T-cell (primary cell): ENCODE measurements around the gene SPSB1. TPM values are rescaled to one million over a fixed set of nuclear protein-coding genes. Genes with fewer than 3 reads are reported as not detected.
A peak's percentile ranks its signal among the peaks of the same experiment; 100 is the strongest.

Experiments
- ATAC-seq, 4 experiments: fragments of 200-7000 bp in 3 of 4; fragments of 150-1000 bp in 1 of 4; cut with Tn5 transposase; replicated peaks in 1 of 4; 1 replicate in 3 of 4; 2 replicates in 1 of 4; pipeline ENCODE4 v1.10.0; 2021; ENCODE audit warnings: moderate library complexity in 3 of 4, mild to moderate bottlenecking in 2 of 4, moderate number of reproducible peaks in 1 of 4
- CTCF ChIA-PET, 2 donors: fragments of 300-600 bp; sonication (Branson Sonifier 250); formaldehyde crosslinking; loops; one replicate each; lab custom pipeline; 2022; ENCODE audit warnings: antibody characterized with exemption in 2 of 2; lab: Charles Lee
- POLR2A ChIA-PET, 2 donors: fragments of 300-600 bp; sonication (Branson Sonifier 250); formaldehyde crosslinking; loops; one replicate each; lab custom pipeline; 2022; ENCODE audit warnings: antibody characterized with exemption in 2 of 2; lab: Charles Lee
- DNase-seq, 35 experiments: peaks; one replicate each; pipeline versions ENCODE4 v3.0.0 to v3.0.0-alpha.2; 2013 to 2023
- H3K27ac ChIP-seq: one replicate; pipeline ENCODE4 v1.5.1; 2013; ENCODE audit warnings: low read length
- H3K27me3 ChIP-seq, 2 experiments: replicated peaks in 1 of 2; 1 replicate in 1 of 2; 2 replicates in 1 of 2; pipeline versions ENCODE4 v1.6.1 to v1.7.0; 2013; ENCODE audit warnings: low read length in 1 of 2, mixed read lengths in 1 of 2; ENCODE audit not compliant: control insufficient read depth in 2 of 2, insufficient read depth in 2 of 2; ENCODE audit errors: extremely low read depth in 1 of 2
- H3K36me3 ChIP-seq, 2 donors: 1 replicate in 1 of 2; 2 replicates in 1 of 2; pipeline versions ENCODE4 v1.6.1 to v1.7.0; 2013; ENCODE audit warnings: low read length in 1 of 2; ENCODE audit not compliant: control insufficient read depth in 2 of 2, insufficient read depth in 1 of 2; ENCODE audit errors: extremely low read depth in 1 of 2
- H3K4me1 ChIP-seq, 2 experiments: 1 replicate in 1 of 2; 2 replicates in 1 of 2; pipeline versions ENCODE4 v1.6.1 to v1.7.0; 2013; ENCODE audit warnings: low read length in 2 of 2, mixed read lengths in 1 of 2; ENCODE audit not compliant: insufficient read depth in 2 of 2, control insufficient read depth in 1 of 2; ENCODE audit errors: extremely low read depth in 1 of 2
- H3K4me3 ChIP-seq, 2 donors: 1 replicate in 1 of 2; 2 replicates in 1 of 2; pipeline versions ENCODE4 v1.5.1 to v1.7.0; 2013; ENCODE audit warnings: mild to moderate bottlenecking in 2 of 2, low read length in 1 of 2, moderate library complexity in 1 of 2; ENCODE audit not compliant: control insufficient read depth in 1 of 2; ENCODE audit errors: extremely low read depth in 1 of 2
- H3K9me3 ChIP-seq: 2 replicates; pipeline ENCODE4 v1.7.0; 2013
- H3K27ac Mint-ChIP-seq, 2 donors: one replicate each; pipeline ENCODE4 v1.8.0; 2020 to 2021; ENCODE audit warnings: mild to moderate bottlenecking in 2 of 2, mixed read lengths in 2 of 2
- H3K27me3 Mint-ChIP-seq, 2 donors: one replicate each; pipeline ENCODE4 v1.8.0; 2021 to 2022; ENCODE audit warnings: mixed read lengths in 2 of 2
- H3K36me3 Mint-ChIP-seq: one replicate; pipeline ENCODE4 v1.8.0; 2021; ENCODE audit warnings: mixed read lengths
- H3K4me1 Mint-ChIP-seq, 3 donors: one replicate each; pipeline ENCODE4 v1.8.0; 2020 to 2022; ENCODE audit warnings: mixed read lengths in 3 of 3, mild to moderate bottlenecking in 1 of 3
- H3K4me3 Mint-ChIP-seq, 3 donors: one replicate each; pipeline ENCODE4 v1.8.0; 2020 to 2022; ENCODE audit warnings: mild to moderate bottlenecking in 3 of 3, mixed read lengths in 3 of 3, moderate library complexity in 3 of 3
- H3K9me3 Mint-ChIP-seq, 3 donors: one replicate each; pipeline ENCODE4 v1.8.0; 2020 to 2022; ENCODE audit warnings: mixed read lengths in 3 of 3
- WGBS: methylation state at CpG from one replicate; pipeline ENCODE4 v1.1.5; 2013; ENCODE audit warnings: missing lambda C conversion rate; ENCODE audit not compliant: insufficient coverage; 5-methylcytosine and 5-hydroxymethylcytosine counted together
- total RNA-seq, 35 experiments: library from RNA in 6 of 35; stranded (reverse) in 6 of 35; fragments of 120-200 nt in 1 of 35; gene quantifications; one replicate each; pipeline versions ENCODE4 v1.2.1 to v1.2.4 and lab custom pipeline; 2013 to 2026

SPSB1 gene
- total RNA-seq, 5 donors from 2014 or later (not counting 1 experiment from before 2014, with no cell fraction given), result 3.1 to 6.4 (median 5.4) TPM

- CTCF ChIA-PET, result interaction anchor here in 1 of 2 donors (0.9 kb wide), 1 partner anchor 216 kb away, joined by 3 read pairs; no protein-coding TSS in a partner anchor
- peaks cover 0 to 2% of the 10 kb centered on the region in 2 donors for H3K27me3 Mint-ChIP-seq
- Histone ChIP-seq H3K36me3 (peaks cover 0 to 5% of the 10 kb centered on the region in 2 donors), H3K4me1 (peaks cover 13 to 31% of the 10 kb centered on the region in 2 experiments), H3K27me3 (peaks cover 0 to 4% of the 10 kb centered on the region in 2 experiments), H3K27ac (no peak overlapping the region), H3K9me3 (no peaks in the 10 kb centered on the region), H3K4me3 (no peak overlapping the region)
- POLR2A ChIA-PET, result no interaction called here
- WGBS, result 89% methylated on average over 10 of the region's 10 CpGs
- H3K4me3 Mint-ChIP-seq, result no peak overlapping the region
- peaks cover 21 to 28% (median 26%) of the 10 kb centered on the region in 3 donors for H3K4me1 Mint-ChIP-seq
- H3K27ac Mint-ChIP-seq, result peak overlapping the region in 1 of 2 donors; percentile 55
- no peak for ATAC-seq
- no peak for DNase-seq
- no peaks in the 10 kb centered on the region for H3K9me3 Mint-ChIP-seq
- H3K36me3 Mint-ChIP-seq, result peaks cover 2% of the 10 kb centered on the region
Measured at GRCh38 chr1:9275161-9275560, 17.5 kb upstream of the SPSB1 start.

DNA sequence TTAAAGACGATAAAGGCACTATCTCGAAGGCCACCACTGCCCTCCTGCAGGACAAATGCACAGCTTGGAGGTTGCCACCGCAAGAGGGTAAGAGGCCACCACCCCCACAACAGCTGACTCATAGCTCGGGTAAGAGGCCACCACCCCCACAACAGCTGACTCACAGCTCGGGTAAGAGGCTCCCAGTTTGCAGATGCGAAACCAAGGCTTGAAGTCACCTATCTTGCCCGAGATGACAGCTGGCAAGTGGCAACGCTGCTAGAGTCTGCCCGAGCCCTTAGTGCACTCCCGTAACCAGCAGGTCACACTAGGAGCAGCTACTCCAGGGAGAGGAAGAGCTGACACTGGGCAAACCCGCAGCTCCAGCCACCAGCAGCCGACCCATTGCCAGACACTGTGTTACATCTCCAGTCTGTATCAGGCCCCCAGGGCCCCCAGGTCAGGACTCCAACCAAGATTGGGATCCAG is 17.1 kb upstream of the SPSB1 start:
- peaks cover 15 to 34% of the 10 kb centered on the region in 2 experiments for H3K4me1 ChIP-seq
- no peak overlapping the region for H3K4me3 ChIP-seq
- H3K9me3 Mint-ChIP-seq, result no peaks in the 10 kb centered on the region
- peaks cover 0 to 7% of the 10 kb centered on the region in 2 experiments for H3K27me3 ChIP-seq
- ATAC-seq, result peak; percentile 47 to 92 (median 80)
- H3K27ac Mint-ChIP-seq, result peak overlapping the region in 1 of 2 donors; percentile 36
- peaks cover 2% of the 10 kb centered on the region for H3K36me3 Mint-ChIP-seq
- H3K4me3 Mint-ChIP-seq, result no peak overlapping the region
- H3K36me3 ChIP-seq, result peaks cover 0 to 5% of the 10 kb centered on the region in 2 donors
- H3K4me1 Mint-ChIP-seq, result peaks cover 24 to 31% (median 30%) of the 10 kb centered on the region in 3 donors
- 17% methylated on average over 11 of the region's 12 CpGs for WGBS
- ChIA-PET POLR2A (no interaction called here), CTCF (interaction anchor here in 1 of 2 donors (0.9 kb wide), 1 partner anchor 215 kb away, joined by 3 read pairs; no protein-coding TSS in a partner anchor)
- DNase-seq, result peak in 28 of 35 experiments; percentile 6 to 51 (median 31)
- no peak overlapping the region for H3K27ac ChIP-seq
- H3K27me3 Mint-ChIP-seq, result peaks cover 0 to 5% of the 10 kb centered on the region in 2 donors
- H3K9me3 ChIP-seq, result no peaks in the 10 kb centered on the region

GRCh38 chr1:9278116-9278515 is 14.6 kb upstream of the SPSB1 start:
- Mint-ChIP-seq H3K9me3 (no peaks in the 10 kb centered on the region), H3K4me3 (no peak overlapping the region), H3K4me1 (peaks cover 39 to 52% (median 42%) of the 10 kb centered on the region in 3 donors), H3K36me3 (no peaks in the 10 kb centered on the region), H3K27ac (no peak overlapping the region), H3K27me3 (peaks cover 0 to 6% of the 10 kb centered on the region in 2 donors)
- Histone ChIP-seq H3K27me3 (peaks cover 0 to 24% of the 10 kb centered on the region in 2 experiments), H3K4me3 (no peak overlapping the region), H3K36me3 (no peaks in the 10 kb centered on the region), H3K4me1 (peaks cover 22 to 57% of the 10 kb centered on the region in 2 experiments), H3K27ac (no peak overlapping the region), H3K9me3 (no peaks in the 10 kb centered on the region)
- POLR2A ChIA-PET, result no interaction called here
- DNase-seq (no peak), ATAC-seq (no peak)
- CTCF ChIA-PET, result no interaction called here
- 80% methylated on average over 2 of the region's 5 CpGs for WGBS

- CTCF ChIA-PET, result no interaction called here
- Mint-ChIP-seq H3K9me3 (no peaks in the 10 kb centered on the region), H3K36me3 (no peaks in the 10 kb centered on the region), H3K27ac (no peak overlapping the region), H3K4me3 (peak overlapping the region in 1 of 3 donors; percentile 77), H3K4me1 (peaks cover 44 to 57% (median 48%) of the 10 kb centered on the region in 3 donors), H3K27me3 (peaks cover 0 to 6% of the 10 kb centered on the region in 2 donors)
- H3K4me3 ChIP-seq, result no peak overlapping the region
- POLR2A ChIA-PET, result no interaction called here
- no peaks in the 10 kb centered on the region for H3K36me3 ChIP-seq
- no peak overlapping the region for H3K27ac ChIP-seq
- 90% methylated on average over 4 of the region's 10 CpGs for WGBS
- ATAC-seq, result no peak
- peaks cover 0 to 24% of the 10 kb centered on the region in 2 experiments for H3K27me3 ChIP-seq
- DNase-seq, result no peak
- H3K4me1 ChIP-seq, result peaks cover 22 to 62% of the 10 kb centered on the region in 2 experiments
- no peaks in the 10 kb centered on the region for H3K9me3 ChIP-seq
Measured at GRCh38 chr1:9278585-9279153, 14.0 kb upstream of the SPSB1 start.

GRCh38 chr1:9279172-9279840 is 13.4 kb upstream of the SPSB1 start:
- DNase-seq (no peak), ATAC-seq (peak in 1 of 4 experiments; percentile 62)
- no peak overlapping the region for H3K4me3 ChIP-seq
- peaks cover 51 to 64% (median 54%) of the 10 kb centered on the region in 3 donors for H3K4me1 Mint-ChIP-seq
- ChIA-PET CTCF (no interaction called here), POLR2A (no interaction called here)
- H3K27me3 ChIP-seq, result peaks cover 0 to 24% of the 10 kb centered on the region in 2 experiments
- H3K9me3 Mint-ChIP-seq, result peaks cover 0 to 4% (median 0%) of the 10 kb centered on the region in 3 donors
- H3K9me3 ChIP-seq, result no peaks in the 10 kb centered on the region
- peaks cover 0 to 6% of the 10 kb centered on the region in 2 donors for H3K27me3 Mint-ChIP-seq
- H3K27ac ChIP-seq, result no peak overlapping the region
- no peak overlapping the region for H3K27ac Mint-ChIP-seq
- H3K36me3 Mint-ChIP-seq, result no peaks in the 10 kb centered on the region
- peaks cover 22 to 68% of the 10 kb centered on the region in 2 experiments for H3K4me1 ChIP-seq
- peak overlapping the region in 1 of 3 donors; percentile 77 for H3K4me3 Mint-ChIP-seq
- 78% methylated on average over 18 of the region's 23 CpGs for WGBS
- H3K36me3 ChIP-seq, result no peaks in the 10 kb centered on the region
